ENCODE measurements around the gene ABCD2.

ABCD2 gene

GRCh38 chr12:39616251-39616650, 3.4 kb downstream of the ABCD2 start:
- H3K4me1 ChIP-seq (ENCODE audit: control insufficient read depth, insufficient read depth, low read length) = 0 out of 2 replicates have a peak, but pooled peaks cover 1% of the 10 kb centered on the region
- H3K9me3 ChIP-seq (ENCODE audit: control insufficient read depth, insufficient read depth, low read depth, low read length) = no peaks in the 10 kb centered on the region
- H3K36me3 ChIP-seq (ENCODE audit: control insufficient read depth in 2 of 2, insufficient read depth in 1 of 2, low read length in 2 of 2) = no peaks in the 10 kb centered on the region
- TF ChIP-seq ZNF280C (tag by site-specific recombination; IDR thresholded peaks at IDR 0.05) (no peak), SP2 (tag by site-specific recombination; IDR thresholded peaks at IDR 0.05) (no peak), TRIM28 (IDR thresholded peaks at IDR 0.05; ENCODE audit: borderline replicate concordance, low read length) (no peak), ZFP69B (tag by site-specific recombination; IDR thresholded peaks at IDR 0.05) (no peak), ZNF18 (tag by site-specific recombination; IDR thresholded peaks at IDR 0.05) (no peak), PRDM1 (tag by site-specific recombination; IDR thresholded peaks at IDR 0.05) (no peak), YY2 (tag by site-specific recombination; IDR thresholded peaks at IDR 0.05) (no peak), ZNF704 (tag by site-specific recombination; IDR thresholded peaks at IDR 0.05) (no peak), RBAK (tag by site-specific recombination; IDR thresholded peaks at IDR 0.05) (no peak)
- CTCF ChIA-PET = no interaction called here
- H3K4me3 ChIP-seq (ENCODE audit: low read depth, low read length) = no peak overlapping the region
- POLR2A ChIA-PET = no interaction called here
- no peak overlapping the region for H3K27ac ChIP-seq (ENCODE audit: extremely low read depth, low read depth, low read length)

GRCh38 chr12:39613525-39613924, 6.1 kb downstream of the ABCD2 start:
- Histone ChIP-seq H3K9me3 (ENCODE audit: control insufficient read depth, insufficient read depth, low read depth, low read length) (no peaks in the 10 kb centered on the region), H3K4me3 (ENCODE audit: low read depth, low read length) (no peak overlapping the region), H3K36me3 (ENCODE audit: control insufficient read depth in 2 of 2, insufficient read depth in 1 of 2, low read length in 2 of 2) (no peaks in the 10 kb centered on the region), H3K4me1 (ENCODE audit: control insufficient read depth, insufficient read depth, low read length) (no peaks in the 10 kb centered on the region), H3K27ac (ENCODE audit: extremely low read depth, low read depth, low read length) (no peak overlapping the region)
- POLR2A ChIA-PET = no interaction called here
- TF ChIP-seq ZNF302 (tag by site-specific recombination; IDR thresholded peaks at IDR 0.05; ENCODE audit: low read depth) (no peak), TSHZ1 (tag by site-specific recombination; IDR thresholded peaks at IDR 0.05; ENCODE audit: borderline replicate concordance) (no peak), ZNF239 (tag by site-specific recombination; IDR thresholded peaks at IDR 0.05) (no peak), ZNF324 (tag by site-specific recombination; IDR thresholded peaks at IDR 0.05) (no peak), ZNF473 (tag by site-specific recombination; IDR thresholded peaks at IDR 0.05) (no peak), ZNF292 (tag by site-specific recombination; IDR thresholded peaks at IDR 0.05; ENCODE audit: borderline replicate concordance, low read depth) (no peak), ZFHX2 (tag by site-specific recombination; conservative IDR thresholded peaks at IDR 0.05) (no peak), PRDM4 (tag by site-specific recombination; IDR thresholded peaks at IDR 0.05) (no peak), ZNF148 (tag by site-specific recombination; IDR thresholded peaks at IDR 0.05; ENCODE audit: borderline replicate concordance) (no peak)
- CTCF ChIA-PET = no interaction called here
